ENCODE measurements around the gene TRIM62. TPM values are rescaled to one million over a fixed set of nuclear protein-coding genes. Genes with fewer than 3 reads are reported as not detected.

The TRIM62 gene
- total and polyA plus RNA-seq, 4 donors = 2.6 to 6.7 (median 4.3) TPM

GRCh38 chr1:33143176-33143575 lies 38.7 kb downstream of the TRIM62 start:
- ATAC-seq (ENCODE audit: insufficient read depth, low FRiP score) (no peak), DNase-seq (peak in 1 of 3 donors; percentile 39)

DNA sequence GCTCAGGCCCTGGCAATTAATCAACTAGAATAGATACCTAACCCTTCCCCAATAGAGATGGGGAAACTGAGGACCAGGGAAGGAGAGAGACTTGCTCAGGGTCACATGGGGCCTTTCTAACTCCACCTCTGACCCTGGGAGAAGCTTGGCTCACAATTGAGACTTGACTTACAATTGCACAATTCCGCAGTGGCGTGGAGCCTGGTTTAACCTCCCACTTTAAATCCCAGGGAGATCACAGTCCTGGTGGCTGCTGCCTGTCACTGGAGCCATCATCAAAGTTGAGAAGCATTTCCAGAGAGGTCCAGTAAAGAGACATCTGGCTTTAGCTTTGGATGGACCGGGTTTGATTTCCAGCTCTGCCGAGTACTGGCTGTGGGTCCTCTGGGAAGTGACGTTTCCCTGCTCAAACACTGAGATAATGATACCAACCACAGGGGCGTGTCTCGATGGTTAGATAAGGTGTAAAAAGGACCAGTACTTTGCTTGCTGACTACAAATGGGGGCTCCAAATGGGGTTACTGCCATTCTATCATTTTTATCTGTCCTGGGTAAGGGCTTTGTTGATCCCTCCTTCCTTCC lies 39.3 kb downstream of the TRIM62 start:
- H3K9ac ChIP-seq (ENCODE audit: insufficient read depth in 1 of 2, low read length in 2 of 2) = no peak overlapping the region
- peaks cover 0 to 5% (median 0%) of the 10 kb centered on the region in 5 donors for H3K4me1 ChIP-seq (ENCODE audit: control insufficient read depth in 5 of 5, insufficient read depth in 5 of 5, low read length in 5 of 5)
- H3K27me3 ChIP-seq (ENCODE audit: control insufficient read depth in 3 of 3, insufficient read depth in 3 of 3, low read length in 2 of 3) = no peaks in the 10 kb centered on the region
- H3K9me3 ChIP-seq (ENCODE audit: control insufficient read depth in 4 of 4, insufficient read depth in 3 of 4, low read length in 3 of 4) = no peaks in the 10 kb centered on the region
- TF ChIP-seq CTCF (IDR thresholded peaks at IDR 0.05; ENCODE audit: control extremely low read depth, extremely low read depth) = no peak
- whole genome bisulfite sequencing, 2 donors = 75 to 87% methylated on average over 7 of the region's 7 CpGs
- H3K4me3 ChIP-seq = no peak overlapping the region
- peaks cover 0 to 17% (median 6%) of the 10 kb centered on the region in 4 donors for H3K36me3 ChIP-seq (ENCODE audit: control insufficient read depth in 4 of 4, insufficient read depth in 4 of 4, low read length in 4 of 4)
- no peak overlapping the region for H3K27ac ChIP-seq (ENCODE audit: low read depth in 1 of 2, low read length in 1 of 2)
- ATAC-seq (ENCODE audit: insufficient read depth, low FRiP score) = no peak
- no peak for DNase-seq

More at GRCh38 chr1:33143176-33143575, 38.7 kb downstream of the TRIM62 start:
- 74 to 81% methylated on average over 4 of the region's 4 CpGs for WGBS, 2 donors
- Histone ChIP-seq H3K4me3 (no peak overlapping the region), H3K9me3 (ENCODE audit: control insufficient read depth in 4 of 4, insufficient read depth in 3 of 4, low read length in 3 of 4) (no peaks in the 10 kb centered on the region), H3K4me1 (ENCODE audit: control insufficient read depth in 5 of 5, insufficient read depth in 5 of 5, low read length in 5 of 5) (peaks cover 0 to 5% (median 0%) of the 10 kb centered on the region in 5 donors), H3K9ac (ENCODE audit: insufficient read depth in 1 of 2, low read length in 2 of 2) (no peak overlapping the region), H3K27ac (ENCODE audit: low read depth in 1 of 2, low read length in 1 of 2) (no peak overlapping the region), H3K27me3 (ENCODE audit: control insufficient read depth in 3 of 3, insufficient read depth in 3 of 3, low read length in 2 of 3) (no peaks in the 10 kb centered on the region), H3K36me3 (ENCODE audit: control insufficient read depth in 4 of 4, insufficient read depth in 4 of 4, low read length in 4 of 4) (peaks cover 0 to 17% (median 6%) of the 10 kb centered on the region in 4 donors)
- no peak for TF ChIP-seq CTCF (IDR thresholded peaks at IDR 0.05; ENCODE audit: control extremely low read depth, extremely low read depth)

DNA sequence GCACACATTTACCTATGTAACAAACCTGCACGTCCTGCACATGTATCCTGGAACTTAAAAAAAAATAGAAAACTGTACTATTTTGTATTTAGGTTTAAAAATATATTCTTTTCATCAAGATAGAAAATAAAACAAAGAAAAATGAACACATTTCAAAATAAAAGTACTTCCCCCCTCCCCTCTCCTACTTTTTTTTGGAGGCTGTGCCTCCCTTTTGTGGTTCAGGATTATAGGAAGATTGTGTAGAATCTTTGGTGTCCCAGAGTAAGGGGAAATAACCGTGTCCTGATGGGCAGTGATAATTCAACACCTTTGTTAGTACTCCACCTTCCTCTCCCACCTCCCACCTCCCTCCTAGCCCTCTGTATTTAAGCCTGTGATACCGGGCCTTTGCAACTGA lies 40.1 kb downstream of the TRIM62 start:
- H3K27me3 ChIP-seq (ENCODE audit: control insufficient read depth in 3 of 3, insufficient read depth in 3 of 3, low read length in 2 of 3) = no peaks in the 10 kb centered on the region
- no peak for TF ChIP-seq CTCF (IDR thresholded peaks at IDR 0.05; ENCODE audit: control extremely low read depth, extremely low read depth)
- H3K4me3 ChIP-seq = no peak overlapping the region
- 67 to 75% methylated on average over 3 of the region's 3 CpGs for WGBS, 2 donors
- H3K4me1 ChIP-seq (ENCODE audit: control insufficient read depth in 5 of 5, insufficient read depth in 5 of 5, low read length in 5 of 5) = peaks cover 0 to 5% (median 0%) of the 10 kb centered on the region in 5 donors
- H3K27ac ChIP-seq (ENCODE audit: low read depth in 1 of 2, low read length in 1 of 2) = no peak overlapping the region
- no peak overlapping the region for H3K9ac ChIP-seq (ENCODE audit: insufficient read depth in 1 of 2, low read length in 2 of 2)
- DNase-seq (no peak), ATAC-seq (ENCODE audit: insufficient read depth, low FRiP score) (no peak)
- peaks cover 0 to 11% (median 6%) of the 10 kb centered on the region in 4 donors for H3K36me3 ChIP-seq (ENCODE audit: control insufficient read depth in 4 of 4, insufficient read depth in 4 of 4, low read length in 4 of 4)
- no peaks in the 10 kb centered on the region for H3K9me3 ChIP-seq (ENCODE audit: control insufficient read depth in 4 of 4, insufficient read depth in 3 of 4, low read length in 3 of 4)

- TF ChIP-seq CTCF (IDR thresholded peaks at IDR 0.05; ENCODE audit: control extremely low read depth, extremely low read depth) = no peak
- ATAC-seq (ENCODE audit: insufficient read depth, low FRiP score) (no peak), DNase-seq (no peak)
- H3K9ac ChIP-seq (ENCODE audit: insufficient read depth in 1 of 2, low read length in 2 of 2) = no peak overlapping the region
- H3K36me3 ChIP-seq (ENCODE audit: control insufficient read depth in 4 of 4, insufficient read depth in 4 of 4, low read length in 4 of 4) = peaks cover 0 to 6% (median 2%) of the 10 kb centered on the region in 4 donors
- H3K27me3 ChIP-seq (ENCODE audit: control insufficient read depth in 3 of 3, insufficient read depth in 3 of 3, low read length in 2 of 3) = no peaks in the 10 kb centered on the region
- no peak overlapping the region for H3K27ac ChIP-seq (ENCODE audit: low read depth in 1 of 2, low read length in 1 of 2)
- 56 to 76% methylated on average over 2 of the region's 2 CpGs for WGBS, 2 donors
- H3K4me3 ChIP-seq = no peak overlapping the region
- H3K4me1 ChIP-seq (ENCODE audit: control insufficient read depth in 5 of 5, insufficient read depth in 5 of 5, low read length in 5 of 5) = peaks cover 0 to 5% (median 0%) of the 10 kb centered on the region in 5 donors
- no peaks in the 10 kb centered on the region for H3K9me3 ChIP-seq (ENCODE audit: control insufficient read depth in 4 of 4, insufficient read depth in 3 of 4, low read length in 3 of 4)
Observed at GRCh38 chr1:33141216-33141615, 40.6 kb downstream of the TRIM62 start.
